HUDEP-2 (cell line): ENCODE results near the gene RNASE13.
A peak's percentile ranks its signal among the peaks of the same experiment; 100 is the strongest.
"Not testable (repeated sequence)": the region's sequence is repeated elsewhere in the genome, so short reads cannot be mapped to it uniquely, and the experiment has no call there.

Source experiments
- DNase-seq, 76 experiments: peaks; one replicate each; lab custom pipeline; 2025; ENCODE audit not compliant: unreplicated experiment in 76 of 76; lab: John Stamatoyannopoulos, UW

RNASE13 gene

DNA sequence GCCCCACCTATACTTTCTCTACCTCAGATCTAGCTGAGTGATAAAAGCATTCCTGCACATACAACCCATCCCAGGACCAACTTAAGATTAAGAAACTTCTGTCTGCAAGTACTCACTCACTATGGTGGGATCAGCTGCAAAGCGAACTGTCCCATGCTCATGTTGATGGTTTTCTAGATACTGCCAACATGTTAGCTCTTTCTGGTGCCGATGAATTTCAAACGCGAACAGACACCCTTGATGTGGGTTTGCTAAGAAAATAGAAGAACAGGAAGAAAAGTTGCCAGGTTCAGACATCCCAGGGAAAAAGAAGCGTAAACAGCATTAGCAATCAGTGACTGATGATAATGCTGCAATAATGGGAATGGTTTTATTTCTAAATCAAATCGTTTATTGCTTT, 37.0 kb downstream of the RNASE13 start:
- DNase-seq: no peak

GRCh38 chr14:20997115-20997514, 37.5 kb downstream of the RNASE13 start:
- DNase-seq: no peak

- no peak for DNase-seq
Observed at GRCh38 chr14:20996521-20996920, 38.1 kb downstream of the RNASE13 start.

DNA sequence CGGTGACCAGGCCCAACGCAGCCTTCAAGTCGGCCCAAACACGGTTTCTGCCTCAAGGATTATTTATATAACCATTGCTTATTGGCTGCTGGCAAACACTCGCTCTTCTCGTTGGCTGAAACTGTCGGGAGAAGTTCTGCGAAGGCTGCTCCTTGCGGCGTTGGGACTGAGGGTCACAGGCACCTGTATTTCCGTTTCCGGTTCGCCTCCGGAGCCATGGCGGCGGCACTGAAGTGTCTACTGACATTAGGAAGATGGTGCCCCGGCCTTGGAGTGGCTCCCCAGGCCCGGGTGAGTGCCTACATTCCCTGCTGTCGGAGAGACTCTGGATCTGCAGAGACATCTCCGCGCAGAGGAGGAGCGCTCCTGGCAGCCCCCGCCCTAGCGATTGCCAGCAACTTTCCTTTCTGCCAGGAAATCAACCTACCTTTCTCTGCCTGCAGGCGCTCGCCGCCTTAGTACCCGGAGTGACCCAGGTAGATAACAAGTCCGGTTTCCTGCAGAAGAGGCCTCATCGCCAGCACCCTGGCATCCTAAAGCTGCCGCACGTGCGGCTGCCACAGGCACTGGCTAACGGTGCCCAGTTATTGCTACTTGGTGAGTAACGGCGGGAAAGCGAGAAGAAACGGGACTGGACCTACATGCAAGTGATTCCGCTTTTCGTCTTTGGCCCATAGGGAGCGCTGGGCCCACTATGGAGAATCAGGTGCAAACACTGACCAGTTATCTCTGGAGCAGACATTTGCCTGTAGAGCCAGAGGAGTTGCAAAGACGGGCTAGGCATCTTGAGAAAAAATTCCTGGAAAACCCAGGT, 44.6 kb downstream of the RNASE13 start, which contains the start of gene METTL17:
Gene METTL17 (plus strand): TSS at position 194 of the 814 bp plus-strand sequence. CDS start 23 bp downstream, at position 217.
- peak; percentile 16 to 95 (median 85) for DNase-seq

DNA sequence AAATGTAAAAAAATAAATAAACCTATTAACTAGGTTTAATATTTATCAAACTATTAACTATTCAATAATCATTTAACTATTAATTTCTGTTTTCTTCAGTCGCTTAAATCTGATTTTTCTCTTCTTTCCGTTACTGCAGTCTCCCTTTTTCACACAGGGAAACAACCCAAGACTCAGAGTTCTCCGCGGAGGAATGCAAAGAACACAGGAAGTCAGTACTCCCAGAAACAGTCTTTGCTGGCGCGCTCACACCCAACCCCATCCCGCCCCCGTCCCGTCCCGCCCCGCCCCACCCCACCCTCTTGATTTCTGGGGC, 45.2 kb downstream of the RNASE13 start:
- DNase-seq: no peak

DNA sequence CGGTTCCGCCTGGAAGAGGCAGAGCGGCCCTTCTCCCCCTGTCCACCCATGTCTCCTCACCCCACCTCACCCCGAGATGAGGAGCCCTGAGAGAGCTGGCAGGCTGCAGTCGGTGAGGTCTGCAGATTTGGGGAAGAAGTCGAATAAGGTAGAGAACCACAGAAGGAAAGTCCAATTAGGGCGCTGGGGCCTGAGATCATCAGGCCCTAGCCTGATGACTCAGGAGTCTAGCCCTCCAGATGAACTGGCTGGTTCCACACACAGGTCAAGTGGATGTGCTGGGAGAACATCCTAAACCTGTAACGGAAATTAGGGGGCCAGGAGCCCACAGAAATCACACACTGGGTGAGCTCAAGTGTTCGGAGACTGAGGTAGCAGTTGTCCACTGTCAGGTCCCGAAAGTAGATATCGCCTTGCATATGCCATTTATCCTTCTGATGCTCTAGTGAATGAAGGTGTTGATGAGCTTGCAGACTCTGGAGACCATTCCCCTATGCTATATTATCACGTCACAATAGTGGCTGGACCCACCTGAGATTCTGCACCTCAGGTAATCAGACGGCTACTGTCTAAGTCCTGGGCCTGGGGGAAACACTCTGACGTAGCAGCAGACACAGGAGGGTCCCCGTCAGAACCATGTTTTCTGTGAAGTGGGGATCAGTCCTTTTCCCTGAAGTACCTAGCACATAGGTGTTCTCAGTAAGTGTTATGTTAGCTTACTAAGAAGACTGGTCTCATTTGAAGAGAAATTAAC, 45.7 kb downstream of the RNASE13 start:
- no peak for DNase-seq

DNA sequence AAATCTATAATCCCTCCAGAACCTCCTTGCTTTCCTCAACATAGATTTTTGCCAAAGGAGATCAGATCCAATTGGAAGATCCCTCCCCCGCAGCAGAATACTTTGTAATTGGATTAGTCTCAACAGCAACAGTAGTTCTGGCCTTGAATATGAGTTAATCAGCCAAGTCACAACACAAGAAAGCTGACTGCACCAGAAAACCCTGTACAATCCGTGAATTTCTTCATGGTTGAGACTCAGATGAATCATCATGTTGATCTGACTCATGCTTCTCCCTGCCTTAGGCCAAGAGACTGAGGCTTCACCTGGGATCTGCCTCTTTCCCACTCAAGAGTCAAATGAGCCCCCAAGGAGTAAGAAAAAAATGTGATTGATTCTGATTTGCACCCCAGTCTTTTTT, 47.8 kb downstream of the RNASE13 start:
- DNase-seq: peak in 1 of 76 experiments; percentile 1

- DNase-seq: not testable (repeated sequence)
Observed at GRCh38 chr14:20985650-20986049, 49.0 kb downstream of the RNASE13 start.
